Measurements from ENCODE around the gene WDR27.

Gene WDR27

GRCh38 chr6:169653691-169654090 lies 48.1 kb downstream of the WDR27 start:
- TF ChIP-seq CTCF (IDR thresholded peaks at IDR 0.05): no peak
- Mint-ChIP-seq H3K27ac (no peak overlapping the region), H3K36me3 (ENCODE audit: low read depth) (peaks cover 50% of the 10 kb centered on the region), H3K4me3 (peak overlapping the region; percentile 87), H3K27me3 (ENCODE audit: low read depth, poor library complexity) (peaks cover 3% of the 10 kb centered on the region), H3K4me1 (peaks cover 33% of the 10 kb centered on the region), H3K9me3 (no peaks in the 10 kb centered on the region)
- no peak for DNase-seq

GRCh38 chr6:169652896-169653295 lies 48.9 kb downstream of the WDR27 start:
- no peak overlapping the region for H3K4me3 Mint-ChIP-seq
- peaks cover 30% of the 10 kb centered on the region for H3K4me1 Mint-ChIP-seq
- no peaks in the 10 kb centered on the region for H3K9me3 Mint-ChIP-seq
- no peak for TF ChIP-seq CTCF (IDR thresholded peaks at IDR 0.05)
- H3K36me3 Mint-ChIP-seq (ENCODE audit: low read depth): peaks cover 45% of the 10 kb centered on the region
- no peak overlapping the region for H3K27ac Mint-ChIP-seq
- DNase-seq: no peak
- peaks cover 3% of the 10 kb centered on the region for H3K27me3 Mint-ChIP-seq (ENCODE audit: low read depth, poor library complexity)

GRCh38 chr6:169651498-169651897 lies 50.3 kb downstream of the WDR27 start:
- no peak for TF ChIP-seq CTCF (IDR thresholded peaks at IDR 0.05)

GRCh38 chr6:169650959-169651292 lies 50.9 kb downstream of the WDR27 start:
- no peak for TF ChIP-seq CTCF (IDR thresholded peaks at IDR 0.05)
- Mint-ChIP-seq H3K4me3 (no peak overlapping the region), H3K36me3 (ENCODE audit: low read depth) (peaks cover 27% of the 10 kb centered on the region), H3K27me3 (ENCODE audit: low read depth, poor library complexity) (peaks cover 3% of the 10 kb centered on the region), H3K4me1 (peaks cover 41% of the 10 kb centered on the region), H3K27ac (no peak overlapping the region), H3K9me3 (no peaks in the 10 kb centered on the region)
- DNase-seq: no peak

More at GRCh38 chr6:169651498-169651897, 50.3 kb downstream of the WDR27 start:
- peaks cover 3% of the 10 kb centered on the region for H3K27me3 Mint-ChIP-seq (ENCODE audit: low read depth, poor library complexity)
- no peak overlapping the region for H3K4me3 Mint-ChIP-seq
- peaks cover 40% of the 10 kb centered on the region for H3K4me1 Mint-ChIP-seq
- H3K9me3 Mint-ChIP-seq: no peaks in the 10 kb centered on the region
- peak overlapping the region; percentile 74 for H3K27ac Mint-ChIP-seq
- peaks cover 33% of the 10 kb centered on the region for H3K36me3 Mint-ChIP-seq (ENCODE audit: low read depth)
- DNase-seq: no peak

- Mint-ChIP-seq H3K4me3 (no peak overlapping the region), H3K4me1 (peaks cover 37% of the 10 kb centered on the region), H3K27me3 (ENCODE audit: low read depth, poor library complexity) (peaks cover 3% of the 10 kb centered on the region), H3K36me3 (ENCODE audit: low read depth) (peaks cover 23% of the 10 kb centered on the region), H3K9me3 (no peaks in the 10 kb centered on the region), H3K27ac (no peak overlapping the region)
- TF ChIP-seq CTCF (IDR thresholded peaks at IDR 0.05): no peak
- no peak for DNase-seq
Observed at GRCh38 chr6:169650241-169650958, 51.4 kb downstream of the WDR27 start.

GRCh38 chr6:169648617-169649016 lies 53.2 kb downstream of the WDR27 start:
- peaks cover 22% of the 10 kb centered on the region for H3K4me1 Mint-ChIP-seq
- H3K27me3 Mint-ChIP-seq (ENCODE audit: low read depth, poor library complexity): no peaks in the 10 kb centered on the region
- H3K4me3 Mint-ChIP-seq: no peak overlapping the region
- no peak overlapping the region for H3K27ac Mint-ChIP-seq
- peaks cover 7% of the 10 kb centered on the region for H3K36me3 Mint-ChIP-seq (ENCODE audit: low read depth)
- no peaks in the 10 kb centered on the region for H3K9me3 Mint-ChIP-seq
- DNase-seq: no peak
- no peak for TF ChIP-seq CTCF (IDR thresholded peaks at IDR 0.05)

Measured in nephron progenitor cell (in vitro differentiated cells).